ENCODE data around the gene KEAP1.

DNA sequence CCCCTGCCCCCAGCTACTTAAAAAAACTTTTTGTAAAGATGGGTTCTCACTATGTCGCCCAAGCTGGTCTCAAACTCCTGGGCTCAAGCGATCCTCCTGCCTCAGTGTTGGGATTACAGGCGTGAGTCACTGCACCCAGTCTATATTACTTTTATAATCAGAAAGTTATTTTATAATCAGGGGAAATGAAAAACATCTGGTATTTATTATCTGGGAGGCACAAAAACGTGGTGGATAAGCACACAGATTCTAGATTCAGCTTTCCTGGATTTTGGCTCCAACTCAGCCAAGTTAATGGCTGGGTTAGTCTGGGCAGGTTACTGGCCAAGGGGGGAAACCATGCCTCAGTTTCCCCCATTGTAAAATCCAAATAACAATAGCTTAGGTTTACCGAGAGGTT is 24.7 kb downstream of the KEAP1 start:
- TF ChIP-seq, protein P1, sequence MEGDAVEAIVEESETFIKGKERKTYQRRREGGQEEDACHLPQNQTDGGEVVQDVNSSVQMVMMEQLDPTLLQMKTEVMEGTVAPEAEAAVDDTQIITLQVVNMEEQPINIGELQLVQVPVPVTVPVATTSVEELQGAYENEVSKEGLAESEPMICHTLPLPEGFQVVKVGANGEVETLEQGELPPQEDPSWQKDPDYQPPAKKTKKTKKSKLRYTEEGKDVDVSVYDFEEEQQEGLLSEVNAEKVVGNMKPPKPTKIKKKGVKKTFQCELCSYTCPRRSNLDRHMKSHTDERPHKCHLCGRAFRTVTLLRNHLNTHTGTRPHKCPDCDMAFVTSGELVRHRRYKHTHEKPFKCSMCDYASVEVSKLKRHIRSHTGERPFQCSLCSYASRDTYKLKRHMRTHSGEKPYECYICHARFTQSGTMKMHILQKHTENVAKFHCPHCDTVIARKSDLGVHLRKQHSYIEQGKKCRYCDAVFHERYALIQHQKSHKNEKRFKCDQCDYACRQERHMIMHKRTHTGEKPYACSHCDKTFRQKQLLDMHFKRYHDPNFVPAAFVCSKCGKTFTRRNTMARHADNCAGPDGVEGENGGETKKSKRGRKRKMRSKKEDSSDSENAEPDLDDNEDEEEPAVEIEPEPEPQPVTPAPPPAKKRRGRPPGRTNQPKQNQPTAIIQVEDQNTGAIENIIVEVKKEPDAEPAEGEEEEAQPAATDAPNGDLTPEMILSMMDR (IDR thresholded peaks at IDR 0.05; ENCODE audit: low read depth, low read length, poor library complexity, severe bottlenecking), result no peak
- TF ChIP-seq EZH2phosphoT487 (IDR thresholded peaks at IDR 0.05; ENCODE audit: borderline replicate concordance, low read length), result no peak
